Liver (tissue), 9 donors: ENCODE data around the gene TSPAN15. TPM values are rescaled to one million over a fixed set of nuclear protein-coding genes. Genes with fewer than 3 reads are reported as not detected.

Experiments used
- DNase-seq: peaks from one replicate; pipeline ENCODE4 v3.0.0-alpha.2; 2017; ENCODE audit warnings: low spot score
- H3K27ac ChIP-seq, 2 donors: one replicate each; pipeline ENCODE4 v1.7.0; 2013; ENCODE audit warnings: inconsistent platforms in 2 of 2, low read length in 2 of 2, control low read depth in 1 of 2, low read depth in 1 of 2, mild to moderate bottlenecking in 1 of 2
- H3K27me3 ChIP-seq, 4 donors: one replicate each; pipeline versions ENCODE4 v1.6.1 to v1.7.0; 2013; ENCODE audit warnings: low read length in 3 of 4, inconsistent platforms in 1 of 4, mild to moderate bottlenecking in 1 of 4, moderate library complexity in 1 of 4; ENCODE audit not compliant: control insufficient read depth in 4 of 4, insufficient read depth in 4 of 4
- H3K36me3 ChIP-seq, 4 donors: one replicate each; pipeline versions ENCODE4 v1.6.1 to v1.7.0; 2013; ENCODE audit warnings: low read length in 3 of 4, mild to moderate bottlenecking in 3 of 4, low read depth in 1 of 4, moderate library complexity in 1 of 4; ENCODE audit not compliant: control insufficient read depth in 4 of 4, insufficient read depth in 3 of 4
- H3K4me1 ChIP-seq, 4 donors: one replicate each; pipeline versions ENCODE4 v1.6.1 to v1.7.0; 2013; ENCODE audit warnings: low read length in 3 of 4, mild to moderate bottlenecking in 3 of 4, moderate library complexity in 1 of 4; ENCODE audit not compliant: control insufficient read depth in 4 of 4, insufficient read depth in 4 of 4
- H3K4me3 ChIP-seq, 3 donors: one replicate each; pipeline versions ENCODE4 v1.6.1 to v1.7.0; 2013; ENCODE audit warnings: low read length in 3 of 3, control low read depth in 1 of 3, low read depth in 1 of 3, mild to moderate bottlenecking in 1 of 3
- H3K9ac ChIP-seq, 2 donors: one replicate each; pipeline ENCODE4 v1.7.0; 2013; ENCODE audit warnings: low read length in 2 of 2, mild to moderate bottlenecking in 2 of 2, moderate library complexity in 2 of 2, control low read depth in 1 of 2, low read depth in 1 of 2
- H3K9me3 ChIP-seq, 4 donors: one replicate each; pipeline versions ENCODE4 v1.6.1 to v1.7.0; 2013; ENCODE audit warnings: low read length in 3 of 4; ENCODE audit not compliant: control insufficient read depth in 4 of 4
- EGR1 ChIP-seq, 2 donors: IDR thresholded peaks; 2 replicates each; pipeline ENCODE4 v1.6.1; 2016 to 2018; ENCODE audit warnings: antibody characterized with exemption in 2 of 2, low read depth in 2 of 2
- GABPA ChIP-seq, 2 donors: IDR thresholded peaks in 1 of 2; conservative IDR thresholded peaks in 1 of 2; 2 replicates each; pipeline ENCODE4 v1.6.1; 2016; ENCODE audit warnings: antibody characterized with exemption in 2 of 2, mild to moderate bottlenecking in 1 of 2, moderate library complexity in 1 of 2
- HNF4A ChIP-seq, 2 donors: conservative IDR thresholded peaks; 2 replicates each; pipeline ENCODE4 v1.6.1; 2016; ENCODE audit warnings: antibody characterized with exemption in 2 of 2, mild to moderate bottlenecking in 2 of 2
- NR2F2 ChIP-seq: IDR thresholded peaks from 2 replicates; pipeline ENCODE4 v1.6.1; 2016; ENCODE audit warnings: antibody characterized with exemption
- RAD21 ChIP-seq, 2 donors: IDR thresholded peaks; 2 replicates each; pipeline ENCODE4 v1.6.1; 2016; ENCODE audit warnings: antibody characterized with exemption in 2 of 2, mild to moderate bottlenecking in 2 of 2
- WGBS: extraction: QIAGEN DNeasy Blood & Tissue Kit; methylation state at CpG from one replicate; pipeline ENCODE4 v1.1.7; 2013; 5-methylcytosine and 5-hydroxymethylcytosine counted together
- polyA plus RNA-seq, 2 donors: library from polyadenylated mRNA; stranded (reverse) in 1 of 2; unstranded in 1 of 2; fragments of 200-250 nt in 1 of 2; fragments of >200 nt in 1 of 2; fragmentation: Nextera tagmentation in 1 of 2; extraction: Ambion mirVana in 1 of 2; gene quantifications; one replicate each; pipeline versions ENCODE4 v1.2.1 to v1.2.3, GENCODE V29; 2013 to 2015
- total RNA-seq, 2 donors: library from RNA; depleted of rRNA; stranded (reverse); fragments of >200 nt; gene quantifications; one replicate each; pipeline ENCODE4 v1.2.3, GENCODE V29; 2014
- TF ChIP-seq, protein P1 (sequence below): IDR thresholded peaks from 2 replicates; pipeline ENCODE4 v1.6.1; 2016; ENCODE audit warnings: antibody characterized with exemption, mild to moderate bottlenecking
- TF ChIP-seq, protein P2 (sequence below): IDR thresholded peaks from 2 replicates; pipeline ENCODE4 v1.6.1; 2016; ENCODE audit warnings: antibody characterized with exemption
- donor health status: healthy.
- donor health status: healthy.
- donor health status: healthy.
- donor health status: healthy.
- donor health status: healthy.

TSPAN15 gene
- total and polyA plus RNA-seq, 4 donors = 2.0 to 4.3 (median 3.3) TPM

GRCh38 chr10:69456880-69457693, 5.8 kb downstream of the TSPAN15 start:
- TF ChIP-seq, protein P1, sequence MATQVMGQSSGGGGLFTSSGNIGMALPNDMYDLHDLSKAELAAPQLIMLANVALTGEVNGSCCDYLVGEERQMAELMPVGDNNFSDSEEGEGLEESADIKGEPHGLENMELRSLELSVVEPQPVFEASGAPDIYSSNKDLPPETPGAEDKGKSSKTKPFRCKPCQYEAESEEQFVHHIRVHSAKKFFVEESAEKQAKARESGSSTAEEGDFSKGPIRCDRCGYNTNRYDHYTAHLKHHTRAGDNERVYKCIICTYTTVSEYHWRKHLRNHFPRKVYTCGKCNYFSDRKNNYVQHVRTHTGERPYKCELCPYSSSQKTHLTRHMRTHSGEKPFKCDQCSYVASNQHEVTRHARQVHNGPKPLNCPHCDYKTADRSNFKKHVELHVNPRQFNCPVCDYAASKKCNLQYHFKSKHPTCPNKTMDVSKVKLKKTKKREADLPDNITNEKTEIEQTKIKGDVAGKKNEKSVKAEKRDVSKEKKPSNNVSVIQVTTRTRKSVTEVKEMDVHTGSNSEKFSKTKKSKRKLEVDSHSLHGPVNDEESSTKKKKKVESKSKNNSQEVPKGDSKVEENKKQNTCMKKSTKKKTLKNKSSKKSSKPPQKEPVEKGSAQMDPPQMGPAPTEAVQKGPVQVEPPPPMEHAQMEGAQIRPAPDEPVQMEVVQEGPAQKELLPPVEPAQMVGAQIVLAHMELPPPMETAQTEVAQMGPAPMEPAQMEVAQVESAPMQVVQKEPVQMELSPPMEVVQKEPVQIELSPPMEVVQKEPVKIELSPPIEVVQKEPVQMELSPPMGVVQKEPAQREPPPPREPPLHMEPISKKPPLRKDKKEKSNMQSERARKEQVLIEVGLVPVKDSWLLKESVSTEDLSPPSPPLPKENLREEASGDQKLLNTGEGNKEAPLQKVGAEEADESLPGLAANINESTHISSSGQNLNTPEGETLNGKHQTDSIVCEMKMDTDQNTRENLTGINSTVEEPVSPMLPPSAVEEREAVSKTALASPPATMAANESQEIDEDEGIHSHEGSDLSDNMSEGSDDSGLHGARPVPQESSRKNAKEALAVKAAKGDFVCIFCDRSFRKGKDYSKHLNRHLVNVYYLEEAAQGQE = no peak
- TF ChIP-seq GABPA (IDR thresholded peaks at IDR 0.05 in 1 of 2, conservative IDR thresholded peaks at IDR 0.05 in 1 of 2) (no peak), HNF4A (conservative IDR thresholded peaks at IDR 0.05) (no peak), EGR1 (IDR thresholded peaks at IDR 0.05; ENCODE audit: low read depth in 2 of 2) (no peak), RAD21 (IDR thresholded peaks at IDR 0.05) (no peak)
- TF ChIP-seq, protein P2, sequence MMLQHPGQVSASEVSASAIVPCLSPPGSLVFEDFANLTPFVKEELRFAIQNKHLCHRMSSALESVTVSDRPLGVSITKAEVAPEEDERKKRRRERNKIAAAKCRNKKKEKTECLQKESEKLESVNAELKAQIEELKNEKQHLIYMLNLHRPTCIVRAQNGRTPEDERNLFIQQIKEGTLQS = no peak
- DNase-seq = no peak
- H3K4me1 ChIP-seq = peaks cover 0 to 7% (median 2%) of the 10 kb centered on the region in 4 donors

DNA sequence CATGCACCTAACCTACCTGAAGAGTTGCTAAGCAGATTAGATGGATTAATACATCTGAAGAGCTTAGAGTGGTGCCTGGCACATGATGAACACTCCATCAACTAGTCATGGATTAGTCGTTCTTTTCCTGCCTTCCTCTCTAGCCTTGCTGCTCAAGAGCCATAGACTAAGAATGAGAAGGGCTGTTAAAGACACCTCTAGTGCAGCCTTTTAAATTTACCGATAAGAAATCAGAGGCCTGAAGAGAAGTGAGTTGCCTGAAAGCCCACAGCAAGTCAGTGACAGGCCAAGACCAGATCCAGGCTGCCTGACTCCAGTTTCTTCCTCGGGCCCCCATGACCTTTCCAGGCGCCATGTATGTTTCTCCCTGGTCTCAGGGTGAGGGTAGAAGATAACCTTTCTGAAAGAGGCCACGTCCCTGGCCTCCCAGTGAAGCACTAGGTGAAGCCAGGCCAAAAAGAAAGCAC, 6.5 kb downstream of the TSPAN15 start:
- Histone ChIP-seq H3K27me3 (no peaks in the 10 kb centered on the region), H3K9ac (no peak overlapping the region), H3K27ac (peak overlapping the region in 1 of 2 donors; percentile 48), H3K4me1 (peaks cover 0 to 7% (median 2%) of the 10 kb centered on the region in 4 donors), H3K4me3 (no peak overlapping the region), H3K9me3 (no peaks in the 10 kb centered on the region), H3K36me3 (no peaks in the 10 kb centered on the region)
- 73% methylated on average over 5 of the region's 5 CpGs for WGBS
- DNase-seq = no peak
- TF ChIP-seq, protein P2 = no peak
- no peak for TF ChIP-seq RAD21 (IDR thresholded peaks at IDR 0.05)
- TF ChIP-seq, protein P1 = no peak
- peak; percentile 81 for TF ChIP-seq NR2F2

More at GRCh38 chr10:69456880-69457693, 5.8 kb downstream of the TSPAN15 start:
- Histone ChIP-seq H3K27ac (no peak overlapping the region), H3K9me3 (no peaks in the 10 kb centered on the region), H3K27me3 (no peaks in the 10 kb centered on the region), H3K4me3 (no peak overlapping the region), H3K9ac (no peak overlapping the region), H3K36me3 (no peaks in the 10 kb centered on the region)
- 90% methylated on average over 8 of the region's 8 CpGs for WGBS
